Measurements from ENCODE around the gene TCTN1. TPM values are rescaled to one million over a fixed set of nuclear protein-coding genes. Genes with fewer than 3 reads are reported as not detected.
"Not testable (repeated sequence)": the region's sequence is repeated elsewhere in the genome, so short reads cannot be mapped to it uniquely, and the experiment has no call there.

Gene TCTN1
- total RNA-seq, 2 experiments from 2014 or later = 11.0 to 13.6 TPM

- Mint-ChIP-seq H3K9me3 (no peaks in the 10 kb centered on the region), H3K27me3 (no peaks in the 10 kb centered on the region), H3K36me3 (peaks cover 43% of the 10 kb centered on the region), H3K4me3 (peak overlapping the region; percentile 97), H3K27ac (peak overlapping the region; percentile 97), H3K4me1 (peaks cover 76% of the 10 kb centered on the region)
- DNase-seq = no peak
Observed at GRCh38 chr12:110579535-110580253, 34.2 kb upstream of the TCTN1 start.

GRCh38 chr12:110581931-110582275, 32.0 kb upstream of the TCTN1 start:
- H3K4me3 Mint-ChIP-seq = peak overlapping the region; percentile 97
- H3K4me1 Mint-ChIP-seq = peaks cover 71% of the 10 kb centered on the region
- H3K27ac Mint-ChIP-seq = peak overlapping the region; percentile 97
- H3K9me3 Mint-ChIP-seq = no peaks in the 10 kb centered on the region
- H3K36me3 Mint-ChIP-seq = peaks cover 37% of the 10 kb centered on the region
- no peaks in the 10 kb centered on the region for H3K27me3 Mint-ChIP-seq
- DNase-seq = no peak

GRCh38 chr12:110582276-110583136, 31.4 kb upstream of the TCTN1 start:
- Mint-ChIP-seq H3K9me3 (no peaks in the 10 kb centered on the region), H3K4me3 (peak overlapping the region; percentile 97), H3K27ac (peak overlapping the region; percentile 97), H3K4me1 (peaks cover 68% of the 10 kb centered on the region), H3K36me3 (peaks cover 37% of the 10 kb centered on the region), H3K27me3 (no peaks in the 10 kb centered on the region)
- peak; percentile 81 for DNase-seq

- Mint-ChIP-seq H3K27me3 (no peaks in the 10 kb centered on the region), H3K4me3 (peak within 1 kb of the TSS; percentile 97)
- peak; percentile 95 for DNase-seq
Observed at GRCh38 chr12:110583137-110584059, 30.5 kb upstream of the TCTN1 start, which contains the start of gene PPTC7. TSS of gene PPTC7 (minus strand) at chr12:110583318. CDS start at chr12:110583031, 287 bp downstream.

GRCh38 chr12:110585231-110585799, 28.6 kb upstream of the TCTN1 start:
- Mint-ChIP-seq H3K4me1 (peaks cover 44% of the 10 kb centered on the region), H3K9me3 (no peaks in the 10 kb centered on the region), H3K27me3 (no peaks in the 10 kb centered on the region), H3K27ac (peak overlapping the region; percentile 94), H3K36me3 (peaks cover 19% of the 10 kb centered on the region), H3K4me3 (peak overlapping the region; percentile 73)
- DNase-seq = peak; percentile 33

More at GRCh38 chr12:110583137-110584059, 30.5 kb upstream of the TCTN1 start, which contains the start of gene PPTC7:
- peaks cover 37% of the 10 kb centered on the region for H3K36me3 Mint-ChIP-seq
- peak within 1 kb of the TSS; percentile 97 for H3K27ac Mint-ChIP-seq
- H3K4me1 Mint-ChIP-seq = peaks cover 59% of the 10 kb centered on the region
- H3K9me3 Mint-ChIP-seq = no peaks in the 10 kb centered on the region

GRCh38 chr12:110587102-110587501, 26.8 kb upstream of the TCTN1 start:
- H3K27me3 Mint-ChIP-seq, H3K27ac Mint-ChIP-seq, H3K36me3 Mint-ChIP-seq, H3K4me3 Mint-ChIP-seq, DNase-seq, H3K9me3 Mint-ChIP-seq: not testable (repeated sequence)
- H3K4me1 Mint-ChIP-seq = peaks cover 45% of the 10 kb centered on the region

- Mint-ChIP-seq H3K4me1 (peaks cover 27% of the 10 kb centered on the region), H3K36me3 (no peaks in the 10 kb centered on the region), H3K27me3 (no peaks in the 10 kb centered on the region), H3K9me3 (no peaks in the 10 kb centered on the region), H3K27ac (peak overlapping the region; percentile 62), H3K4me3 (no peak overlapping the region)
- DNase-seq = no peak
Observed at GRCh38 chr12:110590059-110590458, 23.9 kb upstream of the TCTN1 start.

- Mint-ChIP-seq H3K36me3 (no peaks in the 10 kb centered on the region), H3K4me3 (peak overlapping the region; percentile 3), H3K4me1 (peaks cover 19% of the 10 kb centered on the region), H3K27ac (peak overlapping the region; percentile 62), H3K9me3 (no peaks in the 10 kb centered on the region), H3K27me3 (no peaks in the 10 kb centered on the region)
- DNase-seq = no peak
Observed at GRCh38 chr12:110590806-110591326, 23.1 kb upstream of the TCTN1 start.

GRCh38 chr12:110591451-110592051, 22.4 kb upstream of the TCTN1 start:
- no peaks in the 10 kb centered on the region for H3K36me3 Mint-ChIP-seq
- no peak overlapping the region for H3K4me3 Mint-ChIP-seq
- no peaks in the 10 kb centered on the region for H3K9me3 Mint-ChIP-seq
- H3K27me3 Mint-ChIP-seq = no peaks in the 10 kb centered on the region
- H3K4me1 Mint-ChIP-seq = peaks cover 17% of the 10 kb centered on the region
- no peak for DNase-seq
- peak overlapping the region; percentile 62 for H3K27ac Mint-ChIP-seq

- Mint-ChIP-seq H3K4me3 (no peak overlapping the region), H3K27ac (no peak overlapping the region)
Observed at GRCh38 chr12:110592078-110592477, 21.9 kb upstream of the TCTN1 start.

GRCh38 chr12:110592919-110593318, 21.0 kb upstream of the TCTN1 start:
- not testable (repeated sequence) for H3K27ac Mint-ChIP-seq, H3K36me3 Mint-ChIP-seq, H3K4me3 Mint-ChIP-seq, DNase-seq, H3K9me3 Mint-ChIP-seq, H3K27me3 Mint-ChIP-seq
- peaks cover 17% of the 10 kb centered on the region for H3K4me1 Mint-ChIP-seq

More at GRCh38 chr12:110592078-110592477, 21.9 kb upstream of the TCTN1 start:
- H3K4me1 Mint-ChIP-seq = peaks cover 17% of the 10 kb centered on the region
- H3K36me3 Mint-ChIP-seq = no peaks in the 10 kb centered on the region
- no peaks in the 10 kb centered on the region for H3K27me3 Mint-ChIP-seq
- DNase-seq = no peak
- H3K9me3 Mint-ChIP-seq = no peaks in the 10 kb centered on the region

- no peak for DNase-seq
- H3K27ac Mint-ChIP-seq = no peak overlapping the region
- no peak overlapping the region for H3K4me3 Mint-ChIP-seq
- no peaks in the 10 kb centered on the region for H3K36me3 Mint-ChIP-seq
- no peaks in the 10 kb centered on the region for H3K27me3 Mint-ChIP-seq
- peaks cover 1% of the 10 kb centered on the region for H3K4me1 Mint-ChIP-seq
- H3K9me3 Mint-ChIP-seq = no peaks in the 10 kb centered on the region
Observed at GRCh38 chr12:110597885-110598284, 16.0 kb upstream of the TCTN1 start.

GRCh38 chr12:110599334-110599733, 14.6 kb upstream of the TCTN1 start:
- Mint-ChIP-seq H3K36me3 (no peaks in the 10 kb centered on the region), H3K9me3 (no peaks in the 10 kb centered on the region), H3K4me1 (peaks cover 1% of the 10 kb centered on the region), H3K27ac (no peak overlapping the region), H3K27me3 (no peaks in the 10 kb centered on the region), H3K4me3 (no peak overlapping the region)
- DNase-seq = no peak

- H3K4me1 Mint-ChIP-seq = peaks cover 6% of the 10 kb centered on the region
- H3K27me3 Mint-ChIP-seq = no peaks in the 10 kb centered on the region
- H3K9me3 Mint-ChIP-seq = no peaks in the 10 kb centered on the region
- H3K27ac Mint-ChIP-seq = no peak overlapping the region
- DNase-seq = no peak
- H3K4me3 Mint-ChIP-seq = no peak overlapping the region
- H3K36me3 Mint-ChIP-seq = no peaks in the 10 kb centered on the region
Observed at GRCh38 chr12:110600254-110600653, 13.7 kb upstream of the TCTN1 start.
